Tibial nerve (tissue), 3 donors: ENCODE measurements around the gene MYO18B.

ENCODE experiments used
- CTCF ChIP-seq, 5 experiments: fragments of 200-600 bp in 3 of 5; fragments of 450-650 bp in 2 of 5; sonication (generic) in 3 of 5; IDR thresholded peaks; one replicate each; pipeline ENCODE4 v1.5.1; 2016 to 2019; ENCODE audit warnings: antibody characterized with exemption in 5 of 5, mild to moderate bottlenecking in 3 of 5, moderate library complexity in 2 of 5
- POLR2A ChIP-seq, 2 donors: fragments of 450-650 bp; IDR thresholded peaks; one replicate each; pipeline ENCODE4 v1.6.1; 2017; ENCODE audit warnings: antibody characterized with exemption in 2 of 2, mild to moderate bottlenecking in 2 of 2, moderate library complexity in 2 of 2

GRCh38 chr22:26068571-26068970 lies 326.6 kb downstream of the MYO18B start:
- TF ChIP-seq CTCF (IDR thresholded peaks at IDR 0.05) (no peak), POLR2A (IDR thresholded peaks at IDR 0.05) (no peak)
